GM12878 (cell line): ENCODE data around the gene NEDD8. TPM values are rescaled to one million over a fixed set of nuclear protein-coding genes. Genes with fewer than 3 reads are reported as not detected.

ENCODE experiments used
- BHLHE40 ChIP-seq, 2 experiments: fragments of 450-650 bp in 1 of 2; IDR thresholded peaks; 2 replicates each; pipeline ENCODE4 v1.6.1; 2011 to 2017; ENCODE audit warnings: low read depth in 2 of 2, borderline replicate concordance in 1 of 2, improper control_type of control experiment in 1 of 2, low read length in 1 of 2, mild to moderate bottlenecking in 1 of 2
- EP300 ChIP-seq, 2 experiments: fragments of 150-350 bp in 1 of 2; IDR thresholded peaks; 2 replicates each; pipeline ENCODE4 v1.6.1; 2011 to 2012; ENCODE audit warnings: low read depth in 2 of 2, low read length in 2 of 2, borderline replicate concordance in 1 of 2, improper control_type of control experiment in 1 of 2, inconsistent platforms in 1 of 2; ENCODE audit not compliant: control insufficient read depth in 1 of 2
- NR2C1 ChIP-seq: fragments of 450-650 bp; IDR thresholded peaks from 2 replicates; pipeline ENCODE4 v1.6.1; 2017; ENCODE audit warnings: antibody characterized with exemption, mild to moderate bottlenecking, moderate library complexity
- SMAD5 ChIP-seq: IDR thresholded peaks from 2 replicates; pipeline ENCODE4 v1.6.1; 2016; ENCODE audit warnings: antibody characterized with exemption, low read depth
- SMARCA5 ChIP-seq: fragments of 450-650 bp; IDR thresholded peaks from 2 replicates; pipeline ENCODE4 v1.6.1; 2017; ENCODE audit warnings: mild to moderate bottlenecking
- SUPT20H ChIP-seq: IDR thresholded peaks from 2 replicates; pipeline ENCODE4 v1.6.1; 2011; ENCODE audit warnings: low read depth, mild to moderate bottlenecking, low read length, moderate library complexity, borderline replicate concordance; ENCODE audit not compliant: control insufficient read depth
- SUZ12 ChIP-seq: fragments of 200-600 bp; sonication (generic); IDR thresholded peaks from one replicate; pipeline ENCODE4 v1.6.1; 2018; ENCODE audit warnings: antibody characterized with exemption, mild to moderate bottlenecking; ENCODE audit not compliant: unreplicated experiment
- polyA plus RNA-seq, 11 experiments: library from polyadenylated mRNA; depleted of rRNA in 4 of 11; unstranded in 6 of 11; stranded (reverse) in 5 of 11; fragments of >200 nt; fragmentation: Nextera tagmentation in 4 of 11; fragmentation: Illumina TruSeq in 1 of 11; extraction: Ambion mirVana in 4 of 11; extraction: Trizol in 1 of 11; gene quantifications; 1 replicate in 1 of 11; 2 replicates in 10 of 11; pipeline versions ENCODE4 v1.2.1 to v1.2.3, GENCODE V29; 2011 to 2016; ENCODE audit warnings: inconsistent platforms in 2 of 11, missing spikeins in 2 of 11, low read depth in 1 of 11
- total RNA-seq, 4 experiments: library from RNA; depleted of rRNA in 3 of 4; stranded (reverse); fragments of >200 nt in 3 of 4; fragmentation: Illumina TruSeq in 1 of 4; extraction: Trizol in 1 of 4; gene quantifications; 2 replicates each; pipeline versions ENCODE4 v1.2.1 to v1.2.3, GENCODE V29; 2013 to 2021
- TF ChIP-seq, protein P1 (sequence below): IDR thresholded peaks from 2 replicates; pipeline ENCODE4 v1.6.1; 2011; ENCODE audit warnings: low read depth, low read length, improper control_type of control experiment, borderline replicate concordance
- TF ChIP-seq, protein P2 (sequence below): IDR thresholded peaks from 2 replicates; pipeline ENCODE4 v1.6.1; 2011; ENCODE audit warnings: borderline replicate concordance, low read depth, mild to moderate bottlenecking, moderate library complexity, low read length; ENCODE audit not compliant: insufficient read depth, poor library complexity, severe bottlenecking
- TF ChIP-seq, protein P3 (sequence below): fragments of 450-650 bp; IDR thresholded peaks from 2 replicates; pipeline ENCODE4 v1.6.1; 2017; ENCODE audit warnings: borderline replicate concordance
- TF ChIP-seq, protein P4 (sequence below): fragments of 450-650 bp; formaldehyde crosslinking; IDR thresholded peaks from 2 replicates; pipeline ENCODE4 v1.4.0; 2022; ENCODE audit warnings: mild to moderate bottlenecking, moderate library complexity

NEDD8 gene
- total and polyA plus RNA-seq, 10 of the 15 experiments (the other 5 are each of a cell fraction or from before 2014, with no cell fraction given): 164 to 991 (median 300) TPM

DNA sequence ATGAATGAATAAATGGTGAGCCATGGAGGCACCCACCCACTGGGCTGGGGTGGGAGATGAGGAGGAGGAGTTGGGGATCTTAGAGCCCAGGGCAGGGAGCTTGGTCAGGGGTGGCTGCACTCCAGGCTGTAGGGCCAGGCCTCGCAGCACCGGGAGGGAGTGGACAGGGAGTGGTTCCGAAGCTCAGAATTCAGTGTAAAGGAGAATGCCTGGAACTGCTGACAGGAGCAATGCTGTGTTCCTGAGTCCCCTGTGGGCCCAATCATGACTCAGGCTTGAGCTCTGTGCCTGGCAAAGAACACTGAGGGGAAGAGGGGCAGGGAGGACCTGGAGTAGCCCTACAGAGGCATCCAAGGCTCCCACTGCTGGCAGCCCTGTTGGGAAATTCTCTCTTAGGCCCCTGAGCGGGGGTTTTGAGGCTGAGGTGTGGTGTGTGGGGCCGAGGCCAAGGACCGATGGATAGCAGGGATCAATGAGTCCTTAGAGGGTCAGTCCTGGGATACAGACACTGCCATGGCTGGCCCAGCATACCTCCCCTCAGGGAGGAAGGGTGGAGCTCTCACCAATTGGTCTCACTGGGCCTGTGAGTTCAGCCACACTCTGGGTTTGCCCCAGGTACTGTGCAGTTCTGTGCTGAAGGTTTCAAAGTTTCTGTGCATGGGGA, 48.8 kb upstream of the NEDD8 start (continued):
- TF ChIP-seq, protein P1, sequence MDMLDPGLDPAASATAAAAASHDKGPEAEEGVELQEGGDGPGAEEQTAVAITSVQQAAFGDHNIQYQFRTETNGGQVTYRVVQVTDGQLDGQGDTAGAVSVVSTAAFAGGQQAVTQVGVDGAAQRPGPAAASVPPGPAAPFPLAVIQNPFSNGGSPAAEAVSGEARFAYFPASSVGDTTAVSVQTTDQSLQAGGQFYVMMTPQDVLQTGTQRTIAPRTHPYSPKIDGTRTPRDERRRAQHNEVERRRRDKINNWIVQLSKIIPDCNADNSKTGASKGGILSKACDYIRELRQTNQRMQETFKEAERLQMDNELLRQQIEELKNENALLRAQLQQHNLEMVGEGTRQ: no peak
- TF ChIP-seq SMARCA5 (no peak), BHLHE40 (IDR thresholded peaks at IDR 0.05; ENCODE audit: borderline replicate concordance in 1 of 2, low read depth in 2 of 2, low read length in 1 of 2) (no peak), SUZ12 (no peak), NR2C1 (no peak), EP300 (IDR thresholded peaks at IDR 0.05; ENCODE audit: borderline replicate concordance in 1 of 2, control insufficient read depth in 1 of 2, low read depth in 2 of 2, low read length in 2 of 2) (no peak), SMAD5 (no peak), SUPT20H (no peak)
- TF ChIP-seq, protein P2, sequence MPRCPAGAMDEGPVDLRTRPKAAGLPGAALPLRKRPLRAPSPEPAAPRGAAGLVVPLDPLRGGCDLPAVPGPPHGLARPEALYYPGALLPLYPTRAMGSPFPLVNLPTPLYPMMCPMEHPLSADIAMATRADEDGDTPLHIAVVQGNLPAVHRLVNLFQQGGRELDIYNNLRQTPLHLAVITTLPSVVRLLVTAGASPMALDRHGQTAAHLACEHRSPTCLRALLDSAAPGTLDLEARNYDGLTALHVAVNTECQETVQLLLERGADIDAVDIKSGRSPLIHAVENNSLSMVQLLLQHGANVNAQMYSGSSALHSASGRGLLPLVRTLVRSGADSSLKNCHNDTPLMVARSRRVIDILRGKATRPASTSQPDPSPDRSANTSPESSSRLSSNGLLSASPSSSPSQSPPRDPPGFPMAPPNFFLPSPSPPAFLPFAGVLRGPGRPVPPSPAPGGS: no peak
- TF ChIP-seq, protein P3, sequence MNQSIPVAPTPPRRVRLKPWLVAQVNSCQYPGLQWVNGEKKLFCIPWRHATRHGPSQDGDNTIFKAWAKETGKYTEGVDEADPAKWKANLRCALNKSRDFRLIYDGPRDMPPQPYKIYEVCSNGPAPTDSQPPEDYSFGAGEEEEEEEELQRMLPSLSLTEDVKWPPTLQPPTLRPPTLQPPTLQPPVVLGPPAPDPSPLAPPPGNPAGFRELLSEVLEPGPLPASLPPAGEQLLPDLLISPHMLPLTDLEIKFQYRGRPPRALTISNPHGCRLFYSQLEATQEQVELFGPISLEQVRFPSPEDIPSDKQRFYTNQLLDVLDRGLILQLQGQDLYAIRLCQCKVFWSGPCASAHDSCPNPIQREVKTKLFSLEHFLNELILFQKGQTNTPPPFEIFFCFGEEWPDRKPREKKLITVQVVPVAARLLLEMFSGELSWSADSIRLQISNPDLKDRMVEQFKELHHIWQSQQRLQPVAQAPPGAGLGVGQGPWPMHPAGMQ: no peak
- TF ChIP-seq, protein P4, sequence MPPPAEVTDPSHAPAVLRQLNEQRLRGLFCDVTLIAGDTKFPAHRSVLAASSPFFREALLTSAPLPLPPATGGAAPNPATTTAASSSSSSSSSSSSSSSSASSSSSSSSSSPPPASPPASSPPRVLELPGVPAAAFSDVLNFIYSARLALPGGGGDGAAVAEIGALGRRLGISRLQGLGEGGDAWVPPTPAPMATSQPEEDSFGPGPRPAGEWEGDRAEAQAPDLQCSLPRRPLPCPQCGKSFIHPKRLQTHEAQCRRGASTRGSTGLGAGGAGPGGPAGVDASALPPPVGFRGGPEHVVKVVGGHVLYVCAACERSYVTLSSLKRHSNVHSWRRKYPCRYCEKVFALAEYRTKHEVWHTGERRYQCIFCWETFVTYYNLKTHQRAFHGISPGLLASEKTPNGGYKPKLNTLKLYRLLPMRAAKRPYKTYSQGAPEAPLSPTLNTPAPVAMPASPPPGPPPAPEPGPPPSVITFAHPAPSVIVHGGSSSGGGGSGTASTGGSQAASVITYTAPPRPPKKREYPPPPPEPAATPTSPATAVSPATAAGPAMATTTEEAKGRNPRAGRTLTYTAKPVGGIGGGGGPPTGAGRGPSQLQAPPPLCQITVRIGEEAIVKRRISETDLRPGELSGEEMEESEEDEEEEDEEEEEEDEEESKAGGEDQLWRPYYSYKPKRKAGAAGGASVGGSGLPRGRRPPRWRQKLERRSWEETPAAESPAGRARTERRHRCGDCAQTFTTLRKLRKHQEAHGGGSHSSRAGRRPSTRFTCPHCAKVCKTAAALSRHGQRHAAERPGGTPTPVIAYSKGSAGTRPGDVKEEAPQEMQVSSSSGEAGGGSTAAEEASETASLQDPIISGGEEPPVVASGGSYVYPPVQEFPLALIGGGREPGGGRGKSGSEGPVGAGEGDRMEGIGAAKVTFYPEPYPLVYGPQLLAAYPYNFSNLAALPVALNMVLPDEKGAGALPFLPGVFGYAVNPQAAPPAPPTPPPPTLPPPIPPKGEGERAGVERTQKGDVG (CRISPR knock-in tag): no peak
- TF ChIP-seq, all 136 proteins: peak for 0
